Neural cell (in vitro differentiated cells): Measurements from ENCODE around the gene RPS3. TPM values are rescaled to one million over a fixed set of nuclear protein-coding genes. Genes with fewer than 3 reads are reported as not detected.

Experiments used
- polyA plus RNA-seq: library from polyadenylated mRNA; depleted of rRNA; stranded (reverse); fragments of >200 nt; gene quantifications from 2 replicates; pipeline ENCODE4 v1.2.3, GENCODE V29; 2014
- small RNA-seq, 3 experiments: library from RNA; depleted of rRNA; stranded (forward); fragments of <200 nt; gene quantifications; one replicate each; pipeline ENCODE3, GENCODE V24; 2012

RPS3 gene
- polyA plus RNA-seq, 1 donor from 2014 or later = 1,440 TPM

Small RNA genes lying within 50 kb of the gene (small RNA-seq; reads per million reads assigned to genes)
- gene SNORD15A = 0 reads per million in 3 experiments
- 1,160 to 2,276 (median 1,466) reads per million in 3 experiments for gene SNORD15B

Other genes starting within 250 kb of the RPS3 start
- gene SLCO2B1, start 248.4 kb upstream of the RPS3 start, polyA plus RNA-seq = not detected in 2 replicates
- not detected in 2 replicates for gene TPBGL, start 158.7 kb upstream of the RPS3 start, polyA plus RNA-seq
- 5.7 and 10.5 TPM in 2 replicates for gene ARRB1, start 47.9 kb upstream of the RPS3 start, polyA plus RNA-seq
- gene KLHL35, start 33.7 kb downstream of the RPS3 start, polyA plus RNA-seq = 11.8 and 17.0 TPM in 2 replicates
- 19.2 and 32.3 TPM in 2 replicates for gene GDPD5, start 126.4 kb downstream of the RPS3 start, polyA plus RNA-seq
- 16.1 and 17.0 TPM in 2 replicates for gene SERPINH1, start 162.7 kb downstream of the RPS3 start, polyA plus RNA-seq